Metanephros (tissue), 1 donor: ENCODE measurements around the gene CCT8L2. TPM values are rescaled to one million over a fixed set of nuclear protein-coding genes. Genes with fewer than 3 reads are reported as not detected.

Experiments used
- total RNA-seq: library from RNA; depleted of rRNA; stranded (reverse); fragments of >200 nt; gene quantifications from one replicate; pipeline ENCODE4 v1.2.3, GENCODE V29; 2014

CCT8L2 gene, protein sequence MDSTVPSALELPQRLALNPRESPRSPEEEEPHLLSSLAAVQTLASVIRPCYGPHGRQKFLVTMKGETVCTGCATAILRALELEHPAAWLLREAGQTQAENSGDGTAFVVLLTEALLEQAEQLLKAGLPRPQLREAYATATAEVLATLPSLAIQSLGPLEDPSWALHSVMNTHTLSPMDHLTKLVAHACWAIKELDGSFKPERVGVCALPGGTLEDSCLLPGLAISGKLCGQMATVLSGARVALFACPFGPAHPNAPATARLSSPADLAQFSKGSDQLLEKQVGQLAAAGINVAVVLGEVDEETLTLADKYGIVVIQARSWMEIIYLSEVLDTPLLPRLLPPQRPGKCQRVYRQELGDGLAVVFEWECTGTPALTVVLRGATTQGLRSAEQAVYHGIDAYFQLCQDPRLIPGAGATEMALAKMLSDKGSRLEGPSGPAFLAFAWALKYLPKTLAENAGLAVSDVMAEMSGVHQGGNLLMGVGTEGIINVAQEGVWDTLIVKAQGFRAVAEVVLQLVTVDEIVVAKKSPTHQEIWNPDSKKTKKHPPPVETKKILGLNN
- total RNA-seq = not detected

DNA sequence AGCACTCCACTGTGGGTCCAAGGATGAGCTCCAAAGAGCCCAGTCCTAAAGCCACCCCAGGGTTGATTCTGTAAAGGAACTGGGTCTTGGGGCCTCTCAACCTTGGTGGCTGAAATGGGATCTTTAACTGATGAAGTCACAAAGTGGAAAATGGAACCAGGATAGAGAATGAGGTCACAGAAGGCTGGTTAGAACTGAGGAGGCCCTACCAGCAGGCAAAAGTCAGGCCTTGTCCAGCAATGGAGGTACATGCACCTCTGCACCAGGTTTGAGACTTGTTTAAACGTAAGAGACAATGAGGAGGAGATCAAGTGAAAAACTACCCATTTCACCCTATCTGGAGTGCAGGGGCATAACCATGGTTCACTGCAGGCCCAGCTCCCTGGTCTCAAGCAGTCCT, at the start of gene CCT8L2:
Gene CCT8L2, minus strand, starts transcription at position 101 of the 400 bp plus-strand sequence. CDS start 260 bp downstream, outside the sequence.

Other genes starting within 250 kb of the CCT8L2 start
- not detected for gene XKR3, start 232.6 kb upstream of the CCT8L2 start, total RNA-seq